K562 treated with DMSO at 1 percent for 48 hours (cell line): ENCODE results near the gene HSPA1L. TPM values are rescaled to one million over a fixed set of nuclear protein-coding genes. Genes with fewer than 3 reads are reported as not detected.

Experiments used
- total RNA-seq: library from RNA; unstranded; fragments of 300-600 nt; gene quantifications from 2 replicates; pipeline ENCODE4 v1.2.3, GENCODE V29; 2022; ENCODE audit warnings: low replicate concordance; ENCODE audit errors: extremely low read depth

The HSPA1L gene
- total RNA-seq, result not detected in 2 replicates

DNA sequence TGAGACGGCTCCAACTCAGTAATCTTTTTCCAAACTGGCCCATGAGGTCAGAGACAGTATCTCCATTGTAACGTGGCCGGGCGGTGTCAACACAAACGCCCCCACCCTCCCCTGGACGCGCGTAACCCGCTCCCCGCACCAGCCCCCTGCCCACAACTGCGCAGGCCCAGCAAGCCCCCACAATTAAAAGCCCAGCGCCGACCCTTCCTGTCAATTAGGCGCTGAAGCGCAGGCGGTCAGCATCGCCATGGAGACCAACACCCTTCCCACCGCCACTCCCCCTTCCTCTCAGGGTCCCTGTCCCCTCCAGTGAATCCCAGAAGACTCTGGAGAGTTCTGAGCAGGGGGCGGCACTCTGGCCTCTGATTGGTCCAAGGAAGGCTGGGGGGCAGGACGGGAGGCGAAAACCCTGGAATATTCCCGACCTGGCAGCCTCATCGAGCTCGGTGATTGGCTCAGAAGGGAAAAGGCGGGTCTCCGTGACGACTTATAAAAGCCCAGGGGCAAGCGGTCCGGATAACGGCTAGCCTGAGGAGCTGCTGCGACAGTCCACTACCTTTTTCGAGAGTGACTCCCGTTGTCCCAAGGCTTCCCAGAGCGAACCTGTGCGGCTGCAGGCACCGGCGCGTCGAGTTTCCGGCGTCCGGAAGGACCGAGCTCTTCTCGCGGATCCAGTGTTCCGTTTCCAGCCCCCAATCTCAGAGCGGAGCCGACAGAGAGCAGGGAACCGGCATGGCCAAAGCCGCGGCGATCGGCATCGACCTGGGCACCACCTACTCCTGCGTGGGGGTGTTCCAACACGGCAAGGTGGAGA lies at the start of gene HSPA1L, which contains the start of gene HSPA1A:
Gene HSPA1L, minus strand, starts transcription at position 259 of the 814 bp plus-strand sequence. CDS start 3,311 bp downstream, outside the sequence.
Gene HSPA1A, plus strand, starts transcription at position 519 of the 814 bp plus-strand sequence. Its CDS starts 214 bp downstream, at position 733.

DNA sequence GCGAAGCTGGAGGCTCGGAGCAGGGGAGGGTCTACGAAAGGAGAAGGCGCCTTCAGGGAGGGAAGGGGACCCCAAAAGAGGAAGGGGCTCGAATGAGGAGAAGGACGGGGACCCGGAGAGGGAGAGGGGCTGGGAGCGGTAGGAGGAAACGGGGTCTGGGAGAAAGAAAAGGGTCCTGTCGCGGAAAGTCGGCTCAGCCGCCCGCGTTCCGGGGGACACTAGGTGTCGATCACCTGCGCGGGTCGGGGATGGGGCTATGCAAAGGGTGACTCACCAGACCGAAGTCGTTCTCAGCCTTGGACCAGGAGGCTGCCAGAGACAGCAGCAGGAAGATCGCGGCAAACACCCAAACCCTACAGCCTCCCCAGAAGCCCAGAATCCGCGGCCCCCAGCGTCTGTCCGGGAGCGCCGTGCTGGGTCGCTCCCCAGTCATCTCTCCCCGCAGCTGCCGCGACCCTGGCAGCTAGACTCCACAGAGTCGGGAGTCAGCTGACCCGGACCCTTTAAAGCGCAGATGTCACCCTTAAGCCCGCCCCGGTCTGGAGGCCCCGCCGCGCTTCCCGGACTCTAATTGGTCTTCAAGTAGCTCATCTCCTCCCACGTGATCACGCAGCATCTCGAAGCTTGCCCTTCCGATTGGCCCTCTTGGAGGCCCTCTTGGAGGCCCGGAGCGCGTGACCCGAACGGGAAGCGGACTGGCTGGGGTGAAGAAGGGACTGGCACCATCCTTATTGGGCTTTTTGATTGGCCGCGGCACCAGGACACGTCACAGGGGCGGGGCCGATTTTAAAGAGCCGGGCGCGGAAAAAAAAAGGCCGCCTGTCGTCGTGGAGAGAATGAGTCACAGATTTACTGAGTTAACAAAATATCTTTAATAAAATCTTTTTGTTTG lies 47.5 kb upstream of the HSPA1L start, which contains the start of gene NEU1:
Gene NEU1, minus strand, starts transcription at position 478 of the 892 bp plus-strand sequence. Its CDS starts 45 bp downstream, at position 433.

DNA sequence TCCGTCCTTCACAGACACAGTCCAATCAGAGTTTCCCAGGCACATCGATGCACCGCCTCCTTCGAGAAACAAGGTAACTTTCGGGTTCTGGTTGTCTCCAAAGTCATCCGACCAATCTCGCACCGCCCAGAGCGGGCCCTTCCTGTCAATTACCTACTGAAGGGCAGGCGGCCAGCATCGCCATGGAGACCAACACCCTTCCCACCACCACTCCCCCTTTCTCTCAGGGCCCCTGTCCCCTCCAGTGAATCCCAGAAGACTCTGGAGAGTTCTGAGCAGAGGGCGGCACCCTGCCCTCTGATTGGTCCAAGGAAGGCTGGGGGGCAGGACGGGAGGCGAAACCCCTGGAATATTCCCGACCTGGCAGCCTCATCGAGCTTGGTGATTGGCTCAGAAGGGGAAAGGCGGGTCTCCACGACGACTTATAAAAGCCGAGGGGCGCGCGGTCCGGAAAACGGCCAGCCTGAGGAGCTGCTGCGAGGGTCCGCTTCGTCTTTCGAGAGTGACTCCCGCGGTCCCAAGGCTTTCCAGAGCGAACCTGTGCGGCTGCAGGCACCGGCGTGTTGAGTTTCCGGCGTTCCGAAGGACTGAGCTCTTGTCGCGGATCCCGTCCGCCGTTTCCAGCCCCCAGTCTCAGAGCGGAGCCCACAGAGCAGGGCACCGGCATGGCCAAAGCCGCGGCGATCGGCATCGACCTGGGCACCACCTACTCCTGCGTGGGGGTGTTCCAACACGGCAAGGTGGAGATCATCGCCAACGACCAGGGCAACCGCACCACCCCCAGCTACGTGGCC lies 12.4 kb upstream of the HSPA1L start, which contains the start of gene HSPA1B:
Gene HSPA1B, plus strand, starts transcription at position 453 of the 794 bp plus-strand sequence. Its CDS starts 213 bp downstream, at position 666.

DNA sequence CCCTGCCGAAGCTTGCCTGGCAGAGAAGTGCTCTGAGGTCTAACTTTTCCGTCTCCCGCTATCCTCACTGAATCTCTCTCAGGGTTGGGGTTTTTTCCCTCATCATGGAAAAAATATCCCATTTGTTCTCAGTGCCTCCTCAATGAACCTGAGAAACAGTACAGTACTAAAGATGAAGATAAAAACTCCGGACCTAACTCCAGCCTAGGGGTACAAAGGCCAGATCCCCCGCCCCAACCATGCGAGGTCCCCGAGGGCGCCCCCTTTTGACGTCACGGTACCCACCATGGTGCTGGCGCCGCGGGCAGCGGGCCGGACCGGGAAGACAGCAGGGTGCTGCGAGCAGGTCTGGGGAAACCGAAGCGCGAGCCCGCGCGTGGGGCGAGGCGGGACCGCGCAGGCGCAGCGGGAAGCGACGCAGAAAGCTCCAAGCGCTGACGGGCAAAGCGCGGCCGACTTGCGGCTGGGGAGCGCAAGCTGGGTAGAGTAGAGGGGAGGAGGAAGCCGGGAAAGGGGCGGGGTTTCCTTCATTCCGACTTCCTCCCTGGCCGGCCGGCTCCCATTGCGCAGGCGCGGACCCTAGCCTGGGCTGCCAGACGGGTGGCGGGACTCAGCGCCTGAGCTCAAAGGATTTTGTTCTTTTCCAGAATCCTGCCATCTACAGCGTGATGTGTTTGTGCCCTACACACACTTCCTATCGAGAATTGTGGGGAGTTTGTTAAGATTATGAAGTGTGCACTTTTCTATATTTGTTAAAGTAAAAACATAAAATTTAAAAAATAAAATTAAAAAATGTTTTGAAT lies 8.4 kb downstream of the HSPA1L start, which contains the start of gene LSM2:
Gene LSM2, minus strand, starts transcription at position 497 of the 803 bp plus-strand sequence. Its CDS starts 209 bp downstream, at position 288.

DNA sequence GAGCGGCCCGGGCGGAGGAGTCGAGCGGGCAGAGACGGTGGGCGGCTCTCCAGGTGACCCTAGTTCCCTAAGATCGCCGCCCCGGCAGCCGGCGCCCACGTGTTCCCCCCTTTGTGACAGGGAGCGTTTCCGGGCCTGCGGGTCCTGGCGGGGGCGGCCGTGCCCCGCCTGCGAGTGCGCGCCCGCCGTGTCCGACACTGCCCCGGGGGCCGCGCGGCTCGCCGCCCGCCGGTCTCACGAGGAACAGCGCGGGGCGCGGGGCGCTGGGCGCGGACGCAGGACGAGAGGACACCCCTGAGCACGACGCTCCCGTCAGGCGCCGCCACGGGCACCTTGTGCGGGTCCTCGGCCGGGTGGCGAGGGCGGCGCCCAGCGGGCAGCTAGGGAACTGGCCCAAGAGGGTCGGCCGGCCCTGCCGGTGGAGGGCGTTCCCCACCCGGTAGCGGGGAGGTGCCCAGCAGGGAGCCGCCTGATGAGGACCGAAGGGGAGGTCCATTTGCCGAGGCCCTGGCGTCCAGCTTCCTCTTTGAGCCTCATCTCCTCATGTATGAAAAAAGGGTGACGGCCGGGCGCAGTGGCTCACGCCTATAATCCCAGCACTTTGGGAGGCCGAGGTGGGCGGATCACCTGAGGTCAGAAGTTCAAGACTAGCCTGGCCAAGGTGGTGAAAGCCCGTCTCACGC lies 19.3 kb downstream of the HSPA1L start, which contains the start of gene VARS1:
Gene VARS1, minus strand, starts transcription at position 137 of the 683 bp plus-strand sequence. CDS start 535 bp downstream, outside the sequence.

DNA sequence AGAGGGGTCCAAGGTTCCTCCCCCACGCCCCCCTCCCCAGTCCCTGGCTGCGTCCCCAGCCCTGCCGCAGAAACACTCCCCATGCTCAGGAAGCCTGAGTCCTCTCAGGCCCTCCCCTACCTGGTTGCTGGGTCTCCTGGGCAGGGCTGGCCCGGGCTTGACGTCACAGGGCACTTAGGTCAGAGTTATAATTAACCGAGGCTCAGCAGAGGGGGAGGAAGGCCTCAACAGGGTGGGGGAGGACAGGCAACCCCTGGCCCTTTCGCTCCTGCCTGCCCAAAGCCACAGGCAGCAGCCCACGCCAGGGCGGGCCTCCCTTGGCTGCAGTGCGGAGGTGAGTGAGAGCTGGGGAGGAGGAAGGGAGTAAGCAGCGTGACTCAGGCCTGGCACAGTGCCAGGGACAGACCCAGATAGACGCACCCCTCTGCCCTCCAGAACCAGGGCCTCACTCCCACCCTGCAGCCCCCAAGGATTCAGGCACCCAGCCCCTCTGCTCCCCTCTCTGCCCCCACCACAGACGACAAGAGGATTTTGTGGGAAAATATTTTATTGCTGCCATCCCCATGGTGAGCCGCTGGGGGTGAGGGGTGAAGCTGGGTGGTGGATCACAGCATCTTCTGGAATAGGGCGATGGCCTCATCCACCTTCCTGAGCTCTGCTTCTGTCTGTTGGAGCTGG lies 38.0 kb downstream of the HSPA1L start, which contains the start of gene VWA7:
Gene VWA7, minus strand, starts transcription at position 340 of the 678 bp plus-strand sequence. CDS start 549 bp downstream, outside the sequence.

DNA sequence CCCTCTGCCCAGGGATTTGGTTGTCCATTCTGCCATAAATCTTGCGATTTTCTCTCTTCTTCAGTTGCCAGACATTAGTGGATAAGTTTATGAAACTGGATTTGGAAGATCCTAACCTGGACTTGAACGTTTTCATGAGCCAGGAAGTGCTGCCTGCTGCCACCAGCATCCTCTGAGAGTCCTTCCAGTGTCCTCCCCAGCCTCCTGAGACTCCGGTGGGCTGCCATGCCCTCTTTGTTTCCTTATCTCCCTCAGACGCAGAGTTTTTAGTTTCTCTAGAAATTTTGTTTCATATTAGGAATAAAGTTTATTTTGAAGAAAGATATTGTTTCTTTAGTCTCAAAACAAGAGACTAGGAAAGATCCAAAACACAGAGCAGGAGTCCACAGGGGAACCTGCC lies 52.7 kb downstream of the HSPA1L start, which contains the start of gene SAPCD1:
Gene SAPCD1, plus strand, starts transcription at position 301 of the 400 bp plus-strand sequence. CDS start 399 bp downstream, outside the sequence.

Other genes with a start within 250 kb of the HSPA1L start
- not detected in 2 replicates for gene LTA, start 243.0 kb downstream of the HSPA1L start, total RNA-seq
- gene TNF, start 239.7 kb downstream of the HSPA1L start, total RNA-seq, result not detected in 2 replicates
- gene LTB, start 232.9 kb downstream of the HSPA1L start, total RNA-seq, result not detected in 2 replicates
- gene LST1, start 229.0 kb downstream of the HSPA1L start, total RNA-seq, result not detected in 2 replicates
- not detected in 2 replicates for gene NCR3, start 222.3 kb downstream of the HSPA1L start, total RNA-seq
- gene AIF1, start 200.0 kb downstream of the HSPA1L start, total RNA-seq, result not detected in 2 replicates
- 599 TPM in 1 of 2 replicates, not detected in the other for gene PRRC2A, start 194.6 kb downstream of the HSPA1L start, total RNA-seq
- 212 TPM in 1 of 2 replicates, not detected in the other for gene BAG6, start 162.6 kb downstream of the HSPA1L start, total RNA-seq
- not detected in 2 replicates for gene APOM, start 159.4 kb downstream of the HSPA1L start, total RNA-seq
- not detected in 2 replicates for gene C6orf47, start 154.5 kb downstream of the HSPA1L start, total RNA-seq
- gene GPANK1, start 150.3 kb downstream of the HSPA1L start, total RNA-seq, result not detected in 2 replicates
- gene CSNK2B, start 149.2 kb downstream of the HSPA1L start, total RNA-seq, result 596 TPM in 1 of 2 replicates, not detected in the other
- gene LY6G5B, start 145.3 kb downstream of the HSPA1L start, total RNA-seq, result not detected in 2 replicates
- gene LY6G5C, start 134.2 kb downstream of the HSPA1L start, total RNA-seq, result not detected in 2 replicates
- not detected in 2 replicates for gene ABHD16A, start 112.0 kb downstream of the HSPA1L start, total RNA-seq
- not detected in 2 replicates for gene LY6G6F, start 108.4 kb downstream of the HSPA1L start, total RNA-seq
- gene LY6G6D, start 99.9 kb downstream of the HSPA1L start, total RNA-seq, result not detected in 2 replicates
- not detected in 2 replicates for gene LY6G6C, start 93.5 kb downstream of the HSPA1L start, total RNA-seq
- not detected in 2 replicates for gene MPIG6B, start 91.9 kb downstream of the HSPA1L start, total RNA-seq
- gene DDAH2, start 86.0 kb downstream of the HSPA1L start, total RNA-seq, result not detected in 2 replicates
- 1,281 TPM in 1 of 2 replicates, not detected in the other for gene CLIC1, start 78.8 kb downstream of the HSPA1L start, total RNA-seq
- not detected in 2 replicates for gene MSH5, start 75.3 kb downstream of the HSPA1L start, total RNA-seq
- not detected in 2 replicates for gene SAPCD1, start 52.6 kb downstream of the HSPA1L start, total RNA-seq
- not detected in 2 replicates for gene VWA7, start 38.0 kb downstream of the HSPA1L start, total RNA-seq
- 668 TPM in 1 of 2 replicates, not detected in the other for gene VARS1, start 19.5 kb downstream of the HSPA1L start, total RNA-seq
- gene LSM2, start 8.3 kb downstream of the HSPA1L start, total RNA-seq, result not detected in 2 replicates
- gene HSPA1A, start 260 bp upstream of the HSPA1L start, total RNA-seq, result not detected in 2 replicates
- gene HSPA1B, start 12.5 kb upstream of the HSPA1L start, total RNA-seq, result 760 TPM in 1 of 2 replicates, not detected in the other
- gene NEU1, start 47.5 kb upstream of the HSPA1L start, total RNA-seq, result 455 TPM in 1 of 2 replicates, not detected in the other
- gene SLC44A4, start 63.7 kb upstream of the HSPA1L start, total RNA-seq, result not detected in 2 replicates
- gene EHMT2, start 82.4 kb upstream of the HSPA1L start, total RNA-seq, result not detected in 2 replicates
- not detected in 2 replicates for gene ZBTB12, start 86.8 kb upstream of the HSPA1L start, total RNA-seq
- gene C2, start 112.4 kb upstream of the HSPA1L start, total RNA-seq, result not detected in 2 replicates
- not detected in 2 replicates for gene CFB, start 130.8 kb upstream of the HSPA1L start, total RNA-seq
- not detected in 2 replicates for gene NELFE, start 143.7 kb upstream of the HSPA1L start, total RNA-seq
- not detected in 2 replicates for gene SKIC2, start 143.9 kb upstream of the HSPA1L start, total RNA-seq
- 217 TPM in 1 of 2 replicates, not detected in the other for gene DXO, start 156.9 kb upstream of the HSPA1L start, total RNA-seq
- gene C4A, start 166.8 kb upstream of the HSPA1L start, total RNA-seq, result not detected in 2 replicates
- not detected in 2 replicates for gene C4B, start 199.5 kb upstream of the HSPA1L start, total RNA-seq
- gene CYP21A2, start 223.1 kb upstream of the HSPA1L start, total RNA-seq, result not detected in 2 replicates